Measurements from ENCODE around the gene TMEM63B. TPM values are rescaled to one million over a fixed set of nuclear protein-coding genes. Genes with fewer than 3 reads are reported as not detected.
A peak's percentile ranks its signal among the peaks of the same experiment; 100 is the strongest.

Gene TMEM63B
- total and polyA plus RNA-seq, 9 of the 15 experiments (the other 6 are each of a cell fraction or from before 2014, with no cell fraction given): 0.14 to 39.4 (median 14.4) TPM

- TF ChIP-seq ZNF12 (CRISPR knock-in tag; IDR thresholded peaks at IDR 0.05): peak; percentile 74; the same call in 1 of the 2 replicates
- no peak for TF ChIP-seq CEBPG (CRISPR knock-in tag; IDR thresholded peaks at IDR 0.05)
- no peak for TF ChIP-seq CEBPG (tag; conservative IDR thresholded peaks at IDR 0.05 in 1 of 2, IDR thresholded peaks at IDR 0.05 in 1 of 2)
- TF ChIP-seq POLR3G (IDR thresholded peaks at IDR 0.05; ENCODE audit: extremely low read depth, insufficient read length, insufficient replicate concordance): no peak
- TF ChIP-seq ETS2 (tag; IDR thresholded peaks at IDR 0.05; ENCODE audit: borderline replicate concordance, poor library complexity, severe bottlenecking): no peak
- no peak for TF ChIP-seq SNRNP70 (optimal IDR thresholded peaks at IDR 0.05; ENCODE audit: low read depth, low read length)
- no peak for TF ChIP-seq ATF7 (IDR thresholded peaks at IDR 0.05)
- TF ChIP-seq, protein P1, sequence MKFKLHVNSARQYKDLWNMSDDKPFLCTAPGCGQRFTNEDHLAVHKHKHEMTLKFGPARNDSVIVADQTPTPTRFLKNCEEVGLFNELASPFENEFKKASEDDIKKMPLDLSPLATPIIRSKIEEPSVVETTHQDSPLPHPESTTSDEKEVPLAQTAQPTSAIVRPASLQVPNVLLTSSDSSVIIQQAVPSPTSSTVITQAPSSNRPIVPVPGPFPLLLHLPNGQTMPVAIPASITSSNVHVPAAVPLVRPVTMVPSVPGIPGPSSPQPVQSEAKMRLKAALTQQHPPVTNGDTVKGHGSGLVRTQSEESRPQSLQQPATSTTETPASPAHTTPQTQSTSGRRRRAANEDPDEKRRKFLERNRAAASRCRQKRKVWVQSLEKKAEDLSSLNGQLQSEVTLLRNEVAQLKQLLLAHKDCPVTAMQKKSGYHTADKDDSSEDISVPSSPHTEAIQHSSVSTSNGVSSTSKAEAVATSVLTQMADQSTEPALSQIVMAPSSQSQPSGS (CRISPR knock-in tag; IDR thresholded peaks at IDR 0.05): no peak
- no peak for TF ChIP-seq PTTG1 (tag; IDR thresholded peaks at IDR 0.05; ENCODE audit: low read depth)
- TF ChIP-seq DACH1 (IDR thresholded peaks at IDR 0.05; ENCODE audit: partially characterized antibody): no peak
- TF ChIP-seq RBBP5 (IDR thresholded peaks at IDR 0.05; ENCODE audit: borderline replicate concordance, insufficient read depth, low read length, poor library complexity, severe bottlenecking): peak; percentile 58
- no peak for TF ChIP-seq PHF20 (IDR thresholded peaks at IDR 0.05; ENCODE audit: partially characterized antibody)
- 0 out of 2 replicates have a peak, but pooled peaks have one; percentile 10 for TF ChIP-seq ZNF583 (CRISPR knock-in tag; IDR thresholded peaks at IDR 0.05)
- no peak for TF ChIP-seq RCOR1 (IDR thresholded peaks at IDR 0.05; ENCODE audit: borderline replicate concordance in 1 of 2, low read depth in 2 of 2, low read length in 2 of 2)
- TF ChIP-seq, protein P2, sequence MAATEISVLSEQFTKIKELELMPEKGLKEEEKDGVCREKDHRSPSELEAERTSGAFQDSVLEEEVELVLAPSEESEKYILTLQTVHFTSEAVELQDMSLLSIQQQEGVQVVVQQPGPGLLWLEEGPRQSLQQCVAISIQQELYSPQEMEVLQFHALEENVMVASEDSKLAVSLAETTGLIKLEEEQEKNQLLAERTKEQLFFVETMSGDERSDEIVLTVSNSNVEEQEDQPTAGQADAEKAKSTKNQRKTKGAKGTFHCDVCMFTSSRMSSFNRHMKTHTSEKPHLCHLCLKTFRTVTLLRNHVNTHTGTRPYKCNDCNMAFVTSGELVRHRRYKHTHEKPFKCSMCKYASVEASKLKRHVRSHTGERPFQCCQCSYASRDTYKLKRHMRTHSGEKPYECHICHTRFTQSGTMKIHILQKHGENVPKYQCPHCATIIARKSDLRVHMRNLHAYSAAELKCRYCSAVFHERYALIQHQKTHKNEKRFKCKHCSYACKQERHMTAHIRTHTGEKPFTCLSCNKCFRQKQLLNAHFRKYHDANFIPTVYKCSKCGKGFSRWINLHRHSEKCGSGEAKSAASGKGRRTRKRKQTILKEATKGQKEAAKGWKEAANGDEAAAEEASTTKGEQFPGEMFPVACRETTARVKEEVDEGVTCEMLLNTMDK (IDR thresholded peaks at IDR 0.05; ENCODE audit: borderline replicate concordance, insufficient read depth, low read depth, low read length, poor library complexity, severe bottlenecking): peak; percentile 87
- TF ChIP-seq STAG1 (CRISPR knock-in tag; IDR thresholded peaks at IDR 0.05; ENCODE audit: borderline replicate concordance): no peak; the same call in 1 of the 2 replicates
- no peak for TF ChIP-seq ZNF311 (CRISPR knock-in tag; IDR thresholded peaks at IDR 0.05)
- TF ChIP-seq BDP1 (IDR thresholded peaks at IDR 0.05; ENCODE audit: insufficient read depth, insufficient read length): no peak
- TF ChIP-seq ZHX1 (conservative IDR thresholded peaks at IDR 0.05; ENCODE audit: low read length): no peak
- no peak for TF ChIP-seq SMARCB1 (IDR thresholded peaks at IDR 0.05; ENCODE audit: insufficient read length, low read depth)
Observed at GRCh38 chr6:44128020-44128917, 915 bp downstream of the TMEM63B start (continued).
